ENCODE data around the gene ANKS6. TPM values are rescaled to one million over a fixed set of nuclear protein-coding genes. Genes with fewer than 3 reads are reported as not detected.

Gene ANKS6
- total RNA-seq, 2 experiments from 2014 or later, result 16.6 to 16.9 TPM

GRCh38 chr9:98692392-98692791 lies 104.0 kb downstream of the ANKS6 start:
- CTCF ChIA-PET, result interaction anchor here (0.7 kb wide), 1 partner anchor 79 kb away, joined by 3 read pairs; no protein-coding TSS in a partner anchor

DNA sequence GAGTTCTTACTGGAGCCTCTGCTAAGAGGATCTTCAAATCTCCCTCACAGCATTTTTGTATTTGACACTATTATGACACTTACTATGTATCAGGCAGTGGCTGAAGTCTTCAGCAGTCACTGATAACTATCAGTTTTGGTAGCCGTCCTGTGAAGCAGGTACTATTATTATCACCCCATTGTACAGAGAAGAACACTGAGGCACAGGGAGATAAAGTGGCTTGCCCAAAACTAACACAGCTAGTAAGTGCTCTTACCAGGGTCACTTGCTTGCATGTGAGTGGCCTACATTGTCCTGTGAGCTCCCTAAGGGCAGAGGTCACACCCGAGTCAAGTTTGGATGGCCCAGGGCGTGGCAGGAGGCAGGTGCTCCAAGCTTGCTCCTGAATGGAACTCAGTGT lies 104.5 kb downstream of the ANKS6 start:
- H3K27me3 Mint-ChIP-seq, result peaks cover 3% of the 10 kb centered on the region
- H3K4me1 Mint-ChIP-seq (ENCODE audit: low read depth), result no peaks in the 10 kb centered on the region
- no peak for TF ChIP-seq CTCF (IDR thresholded peaks at IDR 0.05)
- DNase-seq (no peak), ATAC-seq (no peak)
- CTCF ChIA-PET, result no interaction called here
- H3K36me3 Mint-ChIP-seq (ENCODE audit: low read depth), result no peaks in the 10 kb centered on the region
- H3K27ac Mint-ChIP-seq, result no peak overlapping the region
- no peaks in the 10 kb centered on the region for H3K9me3 Mint-ChIP-seq
- intact Hi-C loops (cut with micrococcal nuclease), result no loop called here
- no peak overlapping the region for H3K4me3 Mint-ChIP-seq
- POLR2A ChIA-PET, result no interaction called here

More at GRCh38 chr9:98692392-98692791, 104.0 kb downstream of the ANKS6 start:
- no peaks in the 10 kb centered on the region for H3K4me1 Mint-ChIP-seq (ENCODE audit: low read depth)
- ATAC-seq (no peak), DNase-seq (no peak)
- intact Hi-C loops (cut with micrococcal nuclease), result no loop called here
- H3K9me3 Mint-ChIP-seq, result no peaks in the 10 kb centered on the region
- no peak overlapping the region for H3K4me3 Mint-ChIP-seq
- no peak for TF ChIP-seq CTCF (IDR thresholded peaks at IDR 0.05)
- H3K27ac Mint-ChIP-seq, result no peak overlapping the region
- H3K27me3 Mint-ChIP-seq, result peaks cover 3% of the 10 kb centered on the region
- POLR2A ChIA-PET, result no interaction called here
- H3K36me3 Mint-ChIP-seq (ENCODE audit: low read depth), result no peaks in the 10 kb centered on the region

DNA sequence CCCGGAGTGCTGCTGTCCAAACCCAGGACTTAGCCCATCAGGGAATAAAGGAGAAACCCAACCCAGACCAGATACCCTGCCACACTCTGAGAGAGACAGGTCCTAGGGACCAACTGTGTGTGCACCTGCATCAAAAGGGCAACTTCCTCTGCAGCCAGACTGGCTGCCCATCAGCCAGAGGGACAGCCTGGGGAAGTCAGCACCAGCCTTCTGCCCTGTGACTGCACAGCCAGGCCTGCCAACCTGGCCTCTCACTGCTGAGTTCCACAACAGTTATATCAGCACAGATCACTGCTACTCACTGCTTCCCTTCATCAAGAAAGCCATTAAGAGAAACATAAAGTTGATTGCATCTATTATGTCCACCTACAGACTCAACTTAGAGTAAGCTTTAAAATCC lies 105.7 kb downstream of the ANKS6 start:
- Mint-ChIP-seq H3K9me3 (no peaks in the 10 kb centered on the region), H3K4me1 (ENCODE audit: low read depth) (no peaks in the 10 kb centered on the region), H3K27me3 (no peaks in the 10 kb centered on the region), H3K4me3 (no peak overlapping the region), H3K36me3 (ENCODE audit: low read depth) (no peaks in the 10 kb centered on the region), H3K27ac (no peak overlapping the region)
- ChIA-PET CTCF (no interaction called here), POLR2A (interaction anchor here (0.8 kb wide), 1 partner anchor 8 kb away, joined by 3 read pairs; no protein-coding TSS in a partner anchor)
- intact Hi-C loops (cut with micrococcal nuclease), result no loop called here
- DNase-seq (no peak), ATAC-seq (no peak)
- no peak for TF ChIP-seq CTCF (IDR thresholded peaks at IDR 0.05)

- Mint-ChIP-seq H3K27me3 (no peaks in the 10 kb centered on the region), H3K36me3 (ENCODE audit: low read depth) (no peaks in the 10 kb centered on the region), H3K9me3 (no peaks in the 10 kb centered on the region), H3K27ac (no peak overlapping the region), H3K4me3 (no peak overlapping the region), H3K4me1 (ENCODE audit: low read depth) (no peaks in the 10 kb centered on the region)
- DNase-seq (no peak), ATAC-seq (no peak)
- intact Hi-C loops (cut with micrococcal nuclease), result no loop called here
- POLR2A ChIA-PET, result no interaction called here
- TF ChIP-seq CTCF (IDR thresholded peaks at IDR 0.05), result no peak
- CTCF ChIA-PET, result interaction anchor here (0.8 to 1.9 kb wide), 2 partner anchors 86 to 87 kb away, joined by 3 to 6 read pairs; no protein-coding TSS in a partner anchor
Observed at GRCh38 chr9:98688710-98689495, 107.5 kb downstream of the ANKS6 start.

DNA sequence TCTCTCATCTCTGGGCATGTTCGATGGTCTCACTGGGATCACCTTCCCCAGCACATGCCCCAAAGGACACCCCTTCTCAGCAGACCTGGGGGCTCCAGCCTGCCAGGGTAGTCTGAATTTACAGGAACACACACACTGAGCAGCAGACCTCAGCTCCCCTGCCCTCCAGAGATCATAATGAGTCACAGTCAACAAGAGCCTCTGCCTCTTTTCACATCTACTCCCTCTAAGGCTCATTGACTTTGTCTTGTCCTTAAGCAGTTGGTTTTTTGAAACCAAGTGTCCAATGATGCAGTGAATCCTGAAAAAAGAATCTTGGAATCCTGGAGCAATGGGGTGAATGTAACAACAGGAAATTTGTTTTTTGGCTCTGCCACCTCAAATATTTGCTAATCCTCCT lies 108.4 kb downstream of the ANKS6 start:
- H3K27ac Mint-ChIP-seq, result no peak overlapping the region
- no peaks in the 10 kb centered on the region for H3K36me3 Mint-ChIP-seq (ENCODE audit: low read depth)
- DNase-seq (no peak), ATAC-seq (no peak)
- TF ChIP-seq CTCF (IDR thresholded peaks at IDR 0.05), result no peak
- CTCF ChIA-PET, result interaction anchor here (1.9 kb wide), 1 partner anchor 88 kb away, joined by 6 read pairs; no protein-coding TSS in a partner anchor
- H3K4me1 Mint-ChIP-seq (ENCODE audit: low read depth), result no peaks in the 10 kb centered on the region
- POLR2A ChIA-PET, result no interaction called here
- H3K27me3 Mint-ChIP-seq, result no peaks in the 10 kb centered on the region
- H3K9me3 Mint-ChIP-seq, result no peaks in the 10 kb centered on the region
- no peak overlapping the region for H3K4me3 Mint-ChIP-seq
- intact Hi-C loops (cut with micrococcal nuclease), result no loop called here
